Measurements from ENCODE around the gene TTLL5.

Gene TTLL5

GRCh38 chr14:75660630-75661498, at the start of gene TTLL5, which contains the start of gene ERG28:
Gene TTLL5 (plus strand): TSS chr14:75661246. CDS start chr14:75663150, 1,904 bp downstream.
Gene ERG28 (minus strand): TSS chr14:75660876. CDS start chr14:75657502, 3,374 bp downstream.
- DNase-seq: peak; percentile 97

- no peak for DNase-seq
Observed at GRCh38 chr14:75612157-75612556, 48.9 kb upstream of the TTLL5 start.

GRCh38 chr14:75614179-75614578, 46.9 kb upstream of the TTLL5 start:
- no peak for DNase-seq

- DNase-seq: no peak
Observed at GRCh38 chr14:75615200-75615599, 45.8 kb upstream of the TTLL5 start.

GRCh38 chr14:75619548-75619947, 41.5 kb upstream of the TTLL5 start:
- no peak for DNase-seq

GRCh38 chr14:75625034-75625433, 36.0 kb upstream of the TTLL5 start:
- no peak for DNase-seq

GRCh38 chr14:75626396-75626795, 34.6 kb upstream of the TTLL5 start:
- DNase-seq: no peak

- no peak for DNase-seq
Observed at GRCh38 chr14:75626863-75627262, 34.2 kb upstream of the TTLL5 start.

GRCh38 chr14:75627406-75627805, 33.6 kb upstream of the TTLL5 start:
- no peak for DNase-seq

- DNase-seq: peak; percentile 14
Observed at GRCh38 chr14:75628816-75629215, 32.2 kb upstream of the TTLL5 start.

GRCh38 chr14:75630695-75631452, 30.2 kb upstream of the TTLL5 start:
- no peak for DNase-seq

GRCh38 chr14:75631453-75631831, 29.6 kb upstream of the TTLL5 start:
- DNase-seq: no peak

GRCh38 chr14:75634848-75635247, 26.2 kb upstream of the TTLL5 start:
- no peak for DNase-seq

- no peak for DNase-seq
Observed at GRCh38 chr14:75636100-75636692, 24.9 kb upstream of the TTLL5 start.

GRCh38 chr14:75640876-75641275, 20.2 kb upstream of the TTLL5 start:
- no peak for DNase-seq

GRCh38 chr14:75643985-75644384, 17.1 kb upstream of the TTLL5 start:
- DNase-seq: no peak

GRCh38 chr14:75645056-75645455, 16.0 kb upstream of the TTLL5 start:
- DNase-seq: peak; percentile 88

- DNase-seq: no peak
Observed at GRCh38 chr14:75646762-75647161, 14.3 kb upstream of the TTLL5 start.

- DNase-seq: no peak
Observed at GRCh38 chr14:75647640-75648039, 13.4 kb upstream of the TTLL5 start.

GRCh38 chr14:75648066-75648838, 12.8 kb upstream of the TTLL5 start:
- DNase-seq: no peak

GRCh38 chr14:75649337-75649736, 11.7 kb upstream of the TTLL5 start:
- no peak for DNase-seq

- DNase-seq: no peak
Observed at GRCh38 chr14:75649773-75650172, 11.3 kb upstream of the TTLL5 start.

Measured in NCI-H187 treated with DMSO at 0.1 percent for 48 hours (cell line).